ENCODE data around the gene LILRB4. TPM values are rescaled to one million over a fixed set of nuclear protein-coding genes. Genes with fewer than 3 reads are reported as not detected.
A peak's percentile ranks its signal among the peaks of the same experiment; 100 is the strongest.
"Not testable (repeated sequence)": the region's sequence is repeated elsewhere in the genome, so short reads cannot be mapped to it uniquely, and the experiment has no call there.

The LILRB4 gene
- 3.1 TPM for total RNA-seq

DNA sequence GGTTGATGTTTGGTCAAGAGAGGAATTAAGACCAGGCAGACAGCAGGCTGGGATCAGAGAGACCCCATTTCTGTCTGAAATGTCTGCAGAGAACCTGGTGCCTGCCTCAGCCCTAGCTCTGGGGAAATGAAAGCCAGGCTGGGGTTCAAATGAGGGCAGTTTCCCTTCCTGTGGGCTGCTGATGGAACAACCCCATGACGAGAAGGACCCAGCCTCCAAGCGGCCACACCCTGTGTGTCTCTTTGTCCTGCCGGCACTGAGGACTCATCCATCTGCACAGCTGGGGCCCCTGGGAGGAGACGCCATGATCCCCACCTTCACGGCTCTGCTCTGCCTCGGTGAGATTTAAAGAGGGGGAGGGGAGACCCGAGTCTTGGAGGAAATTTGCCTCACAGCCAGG lies at the start of gene LILRB4:
TSS of gene LILRB4 (plus strand) at position 256 of the 400 bp plus-strand sequence. CDS start at position 305, 49 bp downstream.
- no peak for DNase-seq (ENCODE audit: low spot score)

DNA sequence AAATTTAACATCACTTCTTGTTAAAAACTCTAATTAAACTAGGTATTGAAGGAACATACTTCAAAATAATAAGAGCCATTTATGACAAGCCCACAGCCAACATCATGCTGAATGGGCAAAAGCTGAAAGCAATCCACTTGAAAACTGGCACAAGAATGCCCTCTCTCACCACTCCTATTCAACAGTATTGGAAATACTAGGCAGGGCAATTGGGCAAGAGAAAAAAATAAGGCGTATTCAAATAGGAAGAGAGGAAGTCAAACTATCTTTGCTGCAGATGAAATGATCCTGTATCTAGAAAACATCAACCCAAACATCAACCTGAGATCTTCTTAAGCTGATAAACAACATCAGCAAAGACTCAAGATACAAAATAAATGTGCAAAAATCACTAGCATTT lies 48.1 kb upstream of the LILRB4 start:
- no peak for DNase-seq (ENCODE audit: low spot score)

DNA sequence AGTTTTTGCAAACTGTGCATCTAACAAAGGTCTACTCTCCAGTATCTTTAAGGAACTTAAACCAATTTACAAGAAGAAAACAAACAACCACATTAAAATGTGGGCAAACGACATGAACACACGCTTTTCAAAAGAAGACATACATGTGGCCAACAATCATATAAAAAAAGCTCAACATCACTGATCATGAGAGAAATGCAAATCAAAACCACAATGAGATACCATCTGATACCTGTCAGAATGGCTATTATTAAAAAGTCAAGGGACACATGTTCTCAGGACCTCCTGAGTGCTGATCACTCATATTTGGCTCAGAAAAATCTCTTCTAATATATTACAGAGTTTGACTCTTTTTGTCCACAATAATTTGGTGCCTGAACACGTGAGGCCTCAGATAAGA lies 46.7 kb upstream of the LILRB4 start:
- no peak for DNase-seq (ENCODE audit: low spot score)

DNA sequence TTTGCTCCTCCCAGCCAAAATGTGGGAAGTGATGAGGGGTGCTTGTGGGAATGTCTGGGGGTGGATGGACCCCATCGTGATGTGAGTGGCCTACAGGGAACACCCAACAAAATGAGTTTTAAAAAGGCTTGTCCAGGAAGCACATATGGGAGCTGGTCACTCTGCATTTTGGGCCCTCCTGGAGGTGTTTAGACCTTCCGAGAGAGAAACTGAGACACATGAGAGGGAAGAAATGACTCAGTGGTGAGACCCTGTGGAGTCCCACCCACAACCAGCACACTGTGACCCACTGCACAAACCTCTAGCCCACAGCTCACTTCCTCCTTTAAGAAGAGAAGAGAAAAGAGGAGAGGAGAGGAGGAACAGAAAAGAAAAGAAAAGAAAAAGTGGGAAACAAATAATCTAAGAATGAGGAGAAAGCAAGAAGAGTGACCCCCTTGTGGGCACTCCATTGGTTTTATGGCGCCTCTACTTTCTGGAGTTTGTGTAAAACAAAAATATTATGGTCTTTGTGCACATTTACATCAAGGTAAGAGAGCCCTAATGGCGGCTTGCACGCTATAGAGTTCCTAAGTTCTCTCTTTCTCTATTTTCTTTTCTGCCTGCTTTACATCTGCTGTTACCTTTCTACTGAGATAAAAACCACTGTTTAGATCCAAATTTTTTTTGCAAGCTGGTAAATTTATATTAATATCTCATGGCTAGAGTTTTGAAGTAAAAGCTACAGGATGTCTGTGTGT lies 45.8 kb upstream of the LILRB4 start:
- no peak for DNase-seq (ENCODE audit: low spot score)

DNA sequence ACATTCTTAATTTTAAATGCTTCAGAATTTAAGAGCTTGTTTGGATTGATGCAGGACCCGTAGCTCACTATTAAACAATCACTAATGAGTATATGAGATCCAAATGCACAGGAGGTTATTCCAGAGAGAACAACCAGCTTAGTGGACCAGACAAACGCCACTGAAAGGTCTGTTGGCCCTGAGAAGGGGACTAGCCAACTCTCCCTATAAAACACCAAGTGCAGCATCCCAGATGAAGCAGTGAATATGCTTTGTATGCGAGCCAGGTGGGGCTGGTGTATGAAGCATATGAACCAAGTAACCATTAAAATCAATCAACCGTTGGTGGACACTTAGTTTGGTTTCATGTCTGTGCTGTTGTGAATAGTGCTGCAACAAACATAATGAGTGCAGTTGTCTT lies 42.3 kb upstream of the LILRB4 start:
- no peak for DNase-seq (ENCODE audit: low spot score)

DNA sequence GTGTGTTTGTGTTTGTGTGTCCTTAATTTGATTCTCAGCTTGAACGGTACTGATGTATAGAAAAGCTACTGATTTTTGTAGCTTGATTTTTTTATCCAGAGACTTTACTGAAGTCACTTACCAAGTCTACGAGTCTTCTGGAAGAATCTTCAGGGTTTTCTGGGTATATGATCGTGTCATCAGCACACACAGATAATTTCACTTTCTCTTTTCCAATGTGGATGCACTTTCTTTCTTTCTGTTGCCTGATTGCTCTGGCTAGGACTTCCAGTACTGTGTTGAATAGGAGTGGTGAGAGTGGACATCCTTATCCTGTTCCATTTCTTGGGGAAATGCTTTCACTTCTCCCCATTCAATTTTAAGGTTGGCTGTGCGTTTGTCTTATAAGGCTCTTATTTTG lies 40.4 kb upstream of the LILRB4 start:
- DNase-seq (ENCODE audit: low spot score): no peak

DNA sequence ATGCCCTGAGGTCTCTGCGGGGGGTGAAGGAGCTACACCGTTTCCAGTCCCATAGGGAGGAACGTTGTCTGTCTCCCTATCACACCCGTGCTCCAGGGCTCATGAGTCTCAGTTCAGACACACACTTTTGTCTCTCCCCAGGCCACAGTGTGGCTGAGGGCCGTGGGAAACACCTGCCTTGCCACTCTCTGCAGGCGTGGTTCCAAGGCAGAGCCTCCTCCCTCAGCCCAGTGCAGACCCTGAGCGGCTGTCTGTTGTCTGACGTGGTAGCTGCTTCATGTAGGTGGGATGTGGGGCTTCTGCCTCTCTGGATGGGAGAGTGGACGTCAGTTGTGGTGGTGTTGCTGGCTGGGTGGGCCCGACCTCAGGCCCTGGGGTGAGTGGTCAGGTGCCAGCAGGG lies 38.6 kb upstream of the LILRB4 start:
- DNase-seq (ENCODE audit: low spot score): not testable (repeated sequence)

DNA sequence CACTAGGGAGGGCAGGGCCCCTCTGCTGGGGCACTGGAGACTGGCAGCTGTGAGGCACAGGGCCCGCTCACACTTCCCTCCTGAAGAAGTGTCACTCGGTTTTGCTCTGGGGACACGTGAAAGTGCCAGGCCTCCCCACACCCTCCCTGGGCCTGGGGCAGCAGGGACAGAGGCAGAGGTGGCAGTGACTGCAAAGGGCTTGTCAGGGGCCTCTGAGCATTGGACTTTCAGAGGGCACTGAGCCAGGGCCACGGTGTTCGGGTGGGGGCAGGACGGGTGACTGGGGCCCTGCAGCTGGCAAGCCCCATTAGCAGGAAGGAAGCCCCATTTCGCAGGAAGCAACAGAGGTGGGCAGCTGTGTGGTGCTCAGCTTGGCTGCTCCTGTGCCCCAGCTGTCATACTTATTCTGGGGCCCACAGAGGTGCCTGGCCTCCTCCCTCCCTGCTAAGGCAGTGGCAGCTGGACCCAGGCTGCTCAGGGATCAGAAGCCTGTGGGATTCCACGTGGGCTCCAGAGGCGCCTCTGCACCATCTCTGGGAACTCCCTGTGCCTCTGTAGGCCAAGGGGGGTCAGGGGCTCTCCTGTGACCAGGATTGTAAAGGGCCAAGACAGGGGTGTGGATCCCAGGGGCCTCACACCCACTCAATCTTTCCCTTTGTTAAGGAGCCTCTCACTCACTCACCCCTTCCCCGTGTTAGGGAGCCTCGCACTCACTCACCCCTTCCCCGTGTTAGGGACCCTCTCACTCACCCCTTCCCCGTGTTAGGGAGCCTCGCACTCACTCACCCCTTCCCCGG lies 37.7 kb upstream of the LILRB4 start:
- not testable (repeated sequence) for DNase-seq (ENCODE audit: low spot score)

DNA sequence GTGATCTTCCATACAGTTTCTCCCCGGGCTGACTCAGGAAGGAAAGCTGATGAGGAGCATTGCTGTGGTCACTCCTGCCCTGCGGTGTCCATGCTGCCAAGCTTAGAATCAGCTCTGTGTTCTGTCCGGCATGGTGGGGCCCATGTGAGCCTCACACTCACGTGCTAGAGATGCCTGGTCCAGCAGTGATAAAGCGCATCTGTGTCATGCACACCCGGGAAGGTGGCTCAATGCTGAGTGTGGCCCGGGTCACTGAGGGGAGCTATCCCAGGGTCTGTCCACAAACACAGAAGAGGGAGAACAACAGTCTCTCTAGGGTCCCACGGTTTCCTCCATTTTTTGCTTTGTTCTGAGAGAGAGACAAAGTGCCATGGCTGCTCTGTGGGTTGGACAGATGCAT lies 36.0 kb upstream of the LILRB4 start:
- DNase-seq (ENCODE audit: low spot score): no peak

DNA sequence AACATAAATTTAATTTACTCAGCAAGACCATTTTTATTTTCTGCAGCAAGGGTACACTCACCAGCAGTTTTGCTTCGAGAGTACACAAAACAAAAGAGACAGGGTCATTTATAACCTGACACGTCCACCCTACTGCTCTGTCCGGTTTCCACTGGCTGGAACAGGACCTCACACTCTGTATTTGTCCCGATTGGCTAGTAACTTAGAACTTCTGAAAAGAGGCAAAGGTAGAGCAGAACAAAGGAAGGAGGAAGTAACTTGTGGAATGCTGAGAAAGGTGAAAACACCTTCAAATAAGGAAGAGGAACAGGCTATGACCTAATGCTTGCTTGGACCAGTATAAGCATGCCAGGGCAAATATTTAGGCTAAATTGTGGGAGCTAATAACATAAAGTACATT lies 34.9 kb upstream of the LILRB4 start:
- DNase-seq (ENCODE audit: low spot score): peak; percentile 61

DNA sequence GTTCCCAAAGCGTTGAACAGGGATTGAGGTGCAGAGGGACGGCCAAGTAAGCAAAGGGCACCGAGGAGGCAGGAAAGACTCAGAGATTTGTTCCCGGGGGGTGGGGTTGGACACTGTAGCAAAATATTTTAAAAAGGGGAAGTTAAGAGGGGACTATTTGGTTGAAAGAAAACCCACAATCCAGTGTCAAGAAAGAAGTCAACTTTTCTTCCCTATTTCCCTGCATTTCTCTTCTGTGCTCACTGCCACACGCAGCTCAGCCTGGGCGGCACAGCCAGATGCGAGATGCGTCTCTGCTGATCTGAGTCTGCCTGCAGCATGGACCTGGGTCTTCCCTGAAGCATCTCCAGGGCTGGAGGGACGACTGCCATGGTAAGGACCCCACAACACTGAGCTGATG lies 32.5 kb upstream of the LILRB4 start, which contains the start of gene LILRB1:
TSS of gene LILRB1 (plus strand) at position 223 of the 400 bp plus-strand sequence. CDS start 590 bp downstream, outside the sequence.
- not testable (repeated sequence) for DNase-seq (ENCODE audit: low spot score)

DNA sequence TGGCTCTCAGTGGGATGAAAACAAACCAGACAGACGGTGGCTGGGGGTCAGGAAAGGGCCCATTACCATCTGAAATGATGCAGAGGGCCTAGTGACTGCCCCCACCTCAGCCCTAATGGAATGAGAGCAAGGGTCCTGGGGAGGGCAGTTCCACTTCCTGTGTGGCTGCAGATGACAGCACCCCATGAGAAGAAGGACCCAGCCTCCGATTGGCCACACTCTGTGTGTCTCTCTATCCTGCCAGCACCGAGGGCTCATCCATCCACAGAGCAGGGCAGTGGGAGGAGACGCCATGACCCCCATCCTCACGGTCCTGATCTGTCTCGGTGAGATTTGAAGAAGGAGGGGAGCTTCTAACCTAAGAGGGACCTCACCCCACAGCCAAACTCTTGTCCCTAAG lies 32.0 kb upstream of the LILRB4 start:
- DNase-seq (ENCODE audit: low spot score): no peak

DNA sequence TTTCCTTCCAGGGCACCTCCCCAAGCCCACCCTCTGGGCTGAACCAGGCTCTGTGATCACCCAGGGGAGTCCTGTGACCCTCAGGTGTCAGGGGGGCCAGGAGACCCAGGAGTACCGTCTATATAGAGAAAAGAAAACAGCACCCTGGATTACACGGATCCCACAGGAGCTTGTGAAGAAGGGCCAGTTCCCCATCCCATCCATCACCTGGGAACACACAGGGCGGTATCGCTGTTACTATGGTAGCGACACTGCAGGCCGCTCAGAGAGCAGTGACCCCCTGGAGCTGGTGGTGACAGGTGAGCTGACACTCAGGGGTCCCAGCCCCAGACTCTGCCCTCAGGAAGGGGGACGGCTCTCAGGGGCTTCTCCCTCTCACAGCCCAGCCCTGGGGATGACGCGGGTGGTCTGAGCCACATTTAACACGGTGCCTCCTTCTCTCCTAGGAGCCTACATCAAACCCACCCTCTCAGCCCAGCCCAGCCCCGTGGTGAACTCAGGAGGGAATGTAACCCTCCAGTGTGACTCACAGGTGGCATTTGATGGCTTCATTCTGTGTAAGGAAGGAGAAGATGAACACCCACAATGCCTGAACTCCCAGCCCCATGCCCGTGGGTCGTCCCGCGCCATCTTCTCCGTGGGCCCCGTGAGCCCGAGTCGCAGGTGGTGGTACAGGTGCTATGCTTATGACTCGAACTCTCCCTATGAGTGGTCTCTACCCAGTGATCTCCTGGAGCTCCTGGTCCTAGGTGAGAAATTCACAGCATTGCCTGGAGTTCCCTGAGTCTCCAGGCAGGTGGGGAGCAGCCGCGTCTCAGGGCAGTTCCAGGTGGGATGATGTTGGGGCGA lies 31.1 kb upstream of the LILRB4 start:
- not testable (repeated sequence) for DNase-seq (ENCODE audit: low spot score)

DNA sequence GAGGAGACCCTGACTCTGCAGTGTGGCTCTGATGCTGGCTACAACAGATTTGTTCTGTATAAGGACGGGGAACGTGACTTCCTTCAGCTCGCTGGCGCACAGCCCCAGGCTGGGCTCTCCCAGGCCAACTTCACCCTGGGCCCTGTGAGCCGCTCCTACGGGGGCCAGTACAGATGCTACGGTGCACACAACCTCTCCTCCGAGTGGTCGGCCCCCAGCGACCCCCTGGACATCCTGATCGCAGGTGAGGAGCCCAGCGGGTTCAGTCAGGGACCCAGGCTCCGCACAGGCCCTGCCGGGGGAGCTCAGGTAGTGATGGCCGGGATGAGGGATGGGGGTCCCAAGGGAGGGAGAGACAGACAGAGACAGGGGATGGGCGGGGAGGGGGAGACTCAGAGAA lies 30.3 kb upstream of the LILRB4 start:
- DNase-seq (ENCODE audit: low spot score): not testable (repeated sequence)

DNA sequence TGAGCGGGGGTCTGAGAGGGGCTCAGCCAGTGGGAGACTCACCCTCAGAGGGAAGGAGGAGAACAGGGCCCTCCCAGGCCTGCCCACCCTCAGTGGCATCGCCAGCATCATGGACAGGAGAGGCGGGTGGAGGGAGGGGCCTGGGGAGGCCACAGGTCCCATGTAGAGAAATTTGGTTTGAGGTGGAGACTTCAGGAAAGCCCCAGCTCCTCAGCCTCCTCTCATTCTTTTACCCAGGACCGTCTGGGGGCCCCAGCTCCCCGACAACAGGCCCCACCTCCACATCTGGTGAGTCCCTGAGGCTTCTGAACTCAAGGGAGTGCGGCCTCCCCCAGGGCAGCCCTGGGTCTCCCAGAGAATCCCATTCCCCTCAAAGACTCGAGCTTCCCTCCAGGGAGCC lies 29.4 kb upstream of the LILRB4 start:
- DNase-seq (ENCODE audit: low spot score): no peak

DNA sequence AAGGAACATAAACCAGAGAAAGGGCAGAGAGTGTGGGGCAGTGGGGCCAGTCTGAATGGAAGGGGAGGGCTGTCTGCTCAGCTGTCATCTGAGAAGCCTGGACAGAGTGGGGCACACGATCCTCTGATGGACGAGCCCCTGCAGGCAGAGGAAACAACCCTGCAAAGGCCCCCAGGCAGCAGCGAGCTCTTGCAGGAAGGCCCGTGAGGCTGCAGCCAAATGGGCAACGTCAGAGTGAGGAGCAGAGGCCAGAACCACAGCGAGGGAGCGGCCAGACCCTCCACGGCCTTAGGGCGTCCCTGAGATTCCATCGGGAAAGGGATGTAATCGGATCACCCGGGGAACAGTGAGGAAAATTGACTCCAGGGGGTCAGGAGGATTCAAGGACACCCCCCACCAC lies 26.7 kb upstream of the LILRB4 start:
- DNase-seq (ENCODE audit: low spot score): not testable (repeated sequence)

DNA sequence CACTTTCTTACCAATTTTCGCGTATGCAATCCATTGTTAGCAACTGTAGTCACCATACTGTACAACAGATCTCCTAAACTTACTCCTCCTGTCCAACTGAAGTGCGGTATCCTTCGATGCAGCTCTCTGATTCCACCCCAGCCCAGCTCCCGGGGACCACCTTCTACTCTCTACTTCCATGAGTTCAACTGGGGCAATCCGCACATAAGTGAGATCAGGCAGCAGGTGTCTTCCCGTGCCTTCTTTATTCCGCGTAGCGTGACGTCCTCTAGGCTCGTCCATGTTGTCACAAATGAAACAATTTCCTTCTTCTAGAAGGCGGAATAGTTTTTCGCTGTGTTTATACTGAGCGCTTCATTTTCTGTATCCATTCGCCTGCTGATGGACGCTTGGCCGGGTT lies 24.1 kb upstream of the LILRB4 start:
- DNase-seq (ENCODE audit: low spot score): no peak

DNA sequence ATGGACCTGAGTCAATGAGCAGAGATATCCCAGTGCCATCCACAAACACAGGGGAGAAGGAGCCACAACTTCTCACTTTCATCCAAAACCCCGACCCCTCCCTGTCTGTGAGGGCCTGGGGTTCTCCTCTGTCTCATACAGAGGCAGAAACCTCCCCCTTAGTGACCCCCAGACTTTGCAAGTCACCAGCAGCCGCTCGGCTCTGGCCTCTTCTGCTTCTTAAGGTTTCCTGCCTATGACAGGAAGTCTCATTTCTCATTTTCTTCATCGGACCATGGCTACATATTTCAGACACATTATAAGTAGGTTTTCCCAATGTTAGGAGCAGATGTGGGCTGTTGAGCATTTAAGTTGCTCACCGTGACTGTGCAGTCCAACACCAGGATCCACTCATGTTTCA lies 19.8 kb upstream of the LILRB4 start:
- DNase-seq (ENCODE audit: low spot score): not testable (repeated sequence)

DNA sequence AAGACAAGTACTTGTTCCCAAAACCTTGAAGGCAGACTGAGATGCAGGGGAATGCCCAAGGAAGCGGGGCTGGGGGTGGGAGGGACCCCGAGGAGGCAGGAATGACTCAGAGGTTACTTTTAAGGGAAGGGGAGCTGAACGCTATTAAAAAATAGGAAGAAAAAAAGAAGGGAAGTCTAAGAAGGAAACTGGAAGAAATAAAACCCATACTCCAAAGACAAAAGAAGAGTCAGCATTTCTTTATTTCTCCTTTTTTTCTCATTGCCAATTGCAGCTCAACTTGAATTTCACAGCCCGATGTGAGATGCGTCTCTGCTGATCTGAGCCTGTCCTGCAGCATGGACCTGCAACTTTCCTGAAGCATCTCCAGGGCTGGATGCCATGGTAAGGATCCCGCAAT lies 19.2 kb upstream of the LILRB4 start:
- DNase-seq (ENCODE audit: low spot score): not testable (repeated sequence)

DNA sequence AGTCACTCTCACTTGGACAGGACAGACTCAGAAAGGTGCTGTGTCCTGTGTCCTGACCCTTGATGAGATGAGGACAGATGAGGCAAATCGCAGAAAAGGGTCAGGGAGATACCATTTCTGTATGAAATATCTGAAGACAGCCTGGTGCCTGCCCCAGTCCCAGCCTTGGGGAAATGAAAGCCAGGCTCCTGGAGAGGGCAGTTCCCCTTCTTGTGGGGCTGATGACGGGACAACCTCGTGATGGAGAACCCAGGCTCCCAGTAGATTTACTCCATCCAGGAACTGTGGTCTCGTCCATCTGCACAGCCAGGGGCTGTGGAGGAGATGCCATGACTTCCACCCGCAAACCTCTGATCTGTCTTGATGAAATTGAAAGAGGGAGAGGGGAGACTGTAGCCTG lies 18.7 kb upstream of the LILRB4 start:
- DNase-seq (ENCODE audit: low spot score): no peak

DNA sequence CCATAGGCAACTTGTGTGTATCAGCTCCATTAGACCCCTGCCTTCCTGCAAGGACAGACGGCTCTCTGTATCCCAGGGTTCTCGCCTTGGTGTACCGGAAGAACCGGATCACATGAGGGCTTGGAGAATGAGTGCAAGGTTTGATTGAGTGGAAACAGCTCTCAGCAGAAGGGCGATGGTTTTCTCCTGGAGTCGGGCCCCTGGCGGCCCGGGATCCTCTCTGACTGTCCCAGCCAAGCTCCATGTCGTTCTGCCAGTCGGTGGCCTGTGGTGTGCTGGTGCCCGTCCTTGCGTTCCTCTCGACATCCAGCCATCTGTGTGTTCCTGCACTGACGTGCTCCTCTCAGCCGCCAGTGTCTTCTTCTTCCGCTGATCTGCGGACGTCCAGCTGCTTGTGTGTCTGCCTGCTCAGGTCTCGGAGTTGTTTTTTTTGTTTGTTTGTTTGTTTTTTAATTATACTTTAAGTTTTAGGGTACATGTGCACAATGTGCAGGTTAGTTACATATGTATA lies 16.4 kb upstream of the LILRB4 start:
- no peak for DNase-seq (ENCODE audit: low spot score)

DNA sequence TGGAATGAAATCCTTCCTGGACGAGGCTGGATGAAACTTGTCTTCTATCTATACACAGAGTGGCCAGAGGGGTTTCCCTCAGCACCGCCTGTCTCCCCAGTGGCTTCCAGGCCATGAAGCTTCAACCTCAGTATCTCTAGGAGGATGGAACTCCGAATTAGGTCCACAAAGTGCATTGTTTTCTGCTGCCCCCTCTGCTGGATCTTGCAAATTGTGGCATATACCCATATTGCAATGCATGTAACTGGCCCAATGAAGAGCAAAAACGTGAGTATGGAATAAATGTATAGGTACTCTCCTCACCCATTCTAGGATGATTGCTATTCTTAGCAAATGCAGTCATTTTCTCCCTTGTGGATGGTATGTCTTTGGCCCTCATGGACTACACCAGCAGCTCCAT lies 14.7 kb upstream of the LILRB4 start:
- DNase-seq (ENCODE audit: low spot score): no peak

Measured in ureter (tissue), 1 donor.